K562 (cell line): Measurements from ENCODE around the gene ITPKB. TPM values are rescaled to one million over a fixed set of nuclear protein-coding genes. Genes with fewer than 3 reads are reported as not detected.

Experiments used
- BRD9 ChIP-seq: fragments of 450-650 bp; IDR thresholded peaks from 2 replicates; pipeline ENCODE4 v1.6.1; 2018; ENCODE audit warnings: low read depth; ENCODE audit not compliant: partially characterized antibody
- GTF2A2 ChIP-seq: IDR thresholded peaks from 2 replicates; pipeline ENCODE4 v1.6.1; 2016; ENCODE audit warnings: mild to moderate bottlenecking, missing genetic modification characterization, missing compliant biosample characterization
- NFE2 ChIP-seq: IDR thresholded peaks from 2 replicates; pipeline ENCODE4 v1.6.1; 2014; ENCODE audit warnings: antibody characterized with exemption, low read depth
- PRDM10 ChIP-seq: fragments of 450-650 bp; IDR thresholded peaks from 2 replicates; pipeline ENCODE4 v1.6.1; 2018; ENCODE audit not compliant: partially characterized antibody
- RERE ChIP-seq: sonication (generic); formaldehyde crosslinking; IDR thresholded peaks from 2 replicates; pipeline ENCODE4 v1.8.0; 2023; ENCODE audit warnings: missing genetic modification reagents, mild to moderate bottlenecking, borderline replicate concordance
- TAF9B ChIP-seq: fragments of 450-650 bp; IDR thresholded peaks from 2 replicates; pipeline ENCODE4 v1.6.1; 2018; ENCODE audit warnings: mild to moderate bottlenecking; ENCODE audit not compliant: partially characterized antibody
- ZFX ChIP-seq: sonication (generic); formaldehyde crosslinking; IDR thresholded peaks from 2 replicates; pipeline ENCODE4 v1.8.0; 2022; ENCODE audit warnings: mild to moderate bottlenecking, missing genetic modification reagents, moderate library complexity
- ZNF785 ChIP-seq: fragments of 250-450 bp; sonication (Bioruptor Pico); IDR thresholded peaks from 2 replicates; pipeline ENCODE4 v1.4.0; 2020; ENCODE audit warnings: mild to moderate bottlenecking
- polyA plus RNA-seq, 8 experiments: library from polyadenylated mRNA; depleted of rRNA in 4 of 8; stranded (reverse) in 5 of 8; unstranded in 3 of 8; fragments of >200 nt; fragmentation: Nextera tagmentation in 2 of 8; fragmentation: Illumina TruSeq in 1 of 8; extraction: Ambion mirVana in 2 of 8; extraction: Trizol in 1 of 8; gene quantifications; 2 replicates each; pipeline versions ENCODE4 v1.2.1 to v1.2.3, GENCODE V29; 2011 to 2014; ENCODE audit warnings: inconsistent platforms in 1 of 8, missing spikeins in 1 of 8
- total RNA-seq, 7 experiments: library from RNA; depleted of rRNA in 6 of 7; stranded (reverse); fragments of >200 nt in 6 of 7; fragmentation: Illumina TruSeq in 2 of 7; extraction: Trizol in 2 of 7; gene quantifications; 2 replicates each; pipeline versions ENCODE4 v1.2.1 to v1.2.3, GENCODE V29; 2011 to 2021; ENCODE audit warnings: low replicate concordance in 1 of 7

ITPKB gene
- total and polyA plus RNA-seq, 9 of the 15 experiments (the other 6 are each of a cell fraction or from before 2014, with no cell fraction given) = 0.01 to 0.22 TPM; not detected in 7

GRCh38 chr1:226784081-226785049 is 45.3 kb upstream of the ITPKB start (continued):
- TF ChIP-seq PRDM10 = no peak
- no peak for TF ChIP-seq ZFX (CRISPR knock-in tag)
- no peak for TF ChIP-seq GTF2A2
- no peak for TF ChIP-seq NFE2
- no peak for TF ChIP-seq BRD9
- no peak for TF ChIP-seq RERE (CRISPR knock-in tag)
- no peak for TF ChIP-seq ZNF785
- no peak for TF ChIP-seq TAF9B
- TF ChIP-seq, all 486 proteins: peak for 0
